SK-N-SH (cell line): ENCODE data around the gene NDUFS2. TPM values are rescaled to one million over a fixed set of nuclear protein-coding genes. Genes with fewer than 3 reads are reported as not detected.

Experiments used
- CTCF ChIA-PET: fragments of 300-600, 350-600 bp; formaldehyde crosslinking; extraction: SDS; loops from one replicate; lab custom pipeline; 2021; lab: Yijun Ruan, JAX
- POLR2A ChIA-PET: fragments of 350-600 bp; sonication (Branson Sonifier 250); formaldehyde crosslinking; extraction: SDS; loops from one replicate; lab custom pipeline; 2020; ENCODE audit warnings: antibody characterized with exemption, inconsistent platforms; lab: Yijun Ruan, JAX
- DNase-seq: peaks from one replicate; pipeline ENCODE4 v3.0.0; 2012
- H2AFZ ChIP-seq: fragments of 200-600 bp; sonication (generic); 2 replicates; pipeline ENCODE4 v1.8.1; 2016; ENCODE audit warnings: antibody characterized with exemption, mild to moderate bottlenecking, low read depth
- H3F3A ChIP-seq: fragments of 200-600 bp; sonication (generic); replicated peaks from 2 replicates; pipeline ENCODE3; 2016; ENCODE audit warnings: antibody characterized with exemption, mild to moderate bottlenecking; ENCODE audit not compliant: insufficient read depth
- H3K27ac ChIP-seq, 2 experiments: fragments of 200-500 bp in 1 of 2; fragments of 200-600 bp in 1 of 2; sonication (Bioruptor generic) in 1 of 2; sonication (generic), shearing (Covaris generic) in 1 of 2; 2 replicates each; pipeline versions ENCODE4 v1.5.1 to v1.6.1; 2014 to 2016; ENCODE audit warnings: low read depth in 2 of 2, inconsistent platforms in 1 of 2, low read length in 1 of 2, mild to moderate bottlenecking in 1 of 2, mixed read lengths in 1 of 2
- H3K27me3 ChIP-seq: fragments of 200-600 bp; sonication (generic), shearing (Covaris generic); 2 replicates; pipeline ENCODE4 v1.6.1; 2016; ENCODE audit warnings: mixed run types; ENCODE audit not compliant: insufficient read depth
- H3K36me3 ChIP-seq, 2 experiments: fragments of 200-500 bp in 1 of 2; fragments of 200-600 bp in 1 of 2; sonication (Bioruptor generic) in 1 of 2; sonication (generic) in 1 of 2; replicated peaks in 1 of 2; 2 replicates each; pipeline versions ENCODE3 to v1.5.1; 2014 to 2016; ENCODE audit warnings: low read length in 1 of 2, mild to moderate bottlenecking in 1 of 2; ENCODE audit not compliant: insufficient read depth in 2 of 2, control insufficient read depth in 1 of 2
- H3K4me1 ChIP-seq, 2 experiments: fragments of 200-500 bp in 1 of 2; fragments of 200-600 bp in 1 of 2; sonication (Bioruptor generic) in 1 of 2; sonication (generic), shearing (Covaris generic) in 1 of 2; 2 replicates each; pipeline versions ENCODE4 v1.5.1 to v1.6.1; 2014 to 2016; ENCODE audit warnings: low read depth in 1 of 2, low read length in 1 of 2, mixed run types in 1 of 2; ENCODE audit not compliant: insufficient read depth in 2 of 2, control insufficient read depth in 1 of 2
- H3K4me2 ChIP-seq: fragments of 200-600 bp; sonication (generic), shearing (Covaris generic); 2 replicates; pipeline ENCODE4 v1.6.1; 2017; ENCODE audit warnings: mixed run types
- H3K4me3 ChIP-seq, 2 experiments: fragments of 200-500 bp in 1 of 2; fragments of 200-600 bp in 1 of 2; sonication (Bioruptor generic) in 1 of 2; sonication (generic), shearing (Covaris generic) in 1 of 2; 2 replicates each; pipeline versions ENCODE4 v1.5.1 to v1.8.1; 2014 to 2016; ENCODE audit warnings: low read depth in 2 of 2, inconsistent platforms in 1 of 2, low read length in 1 of 2, mild to moderate bottlenecking in 1 of 2, mixed read lengths in 1 of 2, moderate library complexity in 1 of 2
- H3K79me2 ChIP-seq: fragments of 200-600 bp; sonication (generic); 2 replicates; pipeline ENCODE4 v1.8.1; 2017; ENCODE audit warnings: mild to moderate bottlenecking; ENCODE audit not compliant: insufficient read depth
- H3K9ac ChIP-seq: fragments of 200-600 bp; sonication (generic); 2 replicates; pipeline ENCODE4 v1.6.1; 2017; ENCODE audit warnings: mixed run types
- H3K9me2 ChIP-seq: fragments of 200-600 bp; sonication (generic); 2 replicates; pipeline ENCODE4 v1.6.1; 2017; ENCODE audit warnings: mixed run types
- H3K9me3 ChIP-seq: fragments of 200-600 bp; sonication (generic); 2 replicates; pipeline ENCODE4 v1.6.1; 2017; ENCODE audit warnings: mixed run types, mild to moderate bottlenecking, moderate library complexity
- H4K20me1 ChIP-seq: fragments of 200-600 bp; sonication (generic); 2 replicates; pipeline ENCODE4 v1.6.1; 2017; ENCODE audit warnings: mild to moderate bottlenecking, mixed run types; ENCODE audit not compliant: insufficient read depth
- ELF1 ChIP-seq: IDR thresholded peaks from 2 replicates; pipeline ENCODE4 v1.4.0; 2012
- EP300 ChIP-seq, 2 experiments: IDR thresholded peaks; 2 replicates each; pipeline versions ENCODE4 v1.4.0 to v1.6.1; 2012; ENCODE audit warnings: borderline replicate concordance in 1 of 2, low read depth in 1 of 2, low read length in 1 of 2
- EZH2phosphoT487 ChIP-seq: fragments of 200-600 bp; sonication (generic); IDR thresholded peaks from 2 replicates; pipeline ENCODE4 v1.6.1; 2017; ENCODE audit warnings: low read depth, mixed run types, mild to moderate bottlenecking, antibody characterized with exemption, moderate library complexity, borderline replicate concordance
- FOSL2 ChIP-seq: IDR thresholded peaks from 2 replicates; pipeline ENCODE4 v1.4.0; 2012; ENCODE audit warnings: low read depth, mild to moderate bottlenecking, moderate library complexity, borderline replicate concordance
- FOXM1 ChIP-seq: IDR thresholded peaks from 2 replicates; pipeline ENCODE4 v1.4.0; 2012; ENCODE audit warnings: low read depth, mild to moderate bottlenecking
- GATA2 ChIP-seq: sonication (generic); formaldehyde crosslinking; IDR thresholded peaks from 2 replicates; pipeline ENCODE4 v1.5.0; 2020; ENCODE audit warnings: mild to moderate bottlenecking, missing genetic modification reagents
- MEF2A ChIP-seq: IDR thresholded peaks from 2 replicates; pipeline ENCODE4 v1.4.0; 2012; ENCODE audit warnings: low read depth, borderline replicate concordance
- MXI1 ChIP-seq: IDR thresholded peaks from 2 replicates; pipeline ENCODE4 v1.6.1; 2012; ENCODE audit warnings: mild to moderate bottlenecking, low read depth, low read length, improper control_type of control experiment
- NFIC ChIP-seq: IDR thresholded peaks from 2 replicates; pipeline ENCODE4 v1.4.0; 2012; ENCODE audit warnings: borderline replicate concordance
- RFX5 ChIP-seq: IDR thresholded peaks from 2 replicates; pipeline ENCODE4 v1.6.1; 2012; ENCODE audit warnings: mild to moderate bottlenecking, improper control_type of control experiment, low read length
- RXRA ChIP-seq: IDR thresholded peaks from 2 replicates; pipeline ENCODE4 v1.4.0; 2012; ENCODE audit warnings: low read depth, mild to moderate bottlenecking, borderline replicate concordance
- SIN3A ChIP-seq: IDR thresholded peaks from 2 replicates; pipeline ENCODE4 v1.6.1; 2012; ENCODE audit warnings: low read depth, mild to moderate bottlenecking, low read length, moderate library complexity, borderline replicate concordance
- TAF1 ChIP-seq: IDR thresholded peaks from 2 replicates; pipeline ENCODE4 v1.6.1; 2012; ENCODE audit warnings: low read depth, mild to moderate bottlenecking, low read length, moderate library complexity, borderline replicate concordance
- YY1 ChIP-seq: IDR thresholded peaks from 2 replicates; pipeline ENCODE4 v1.4.0; 2012; ENCODE audit warnings: low read depth, mild to moderate bottlenecking
- WGBS: methylation state at CpG from one replicate; pipeline ENCODE4 v1.1.6; 2017; ENCODE audit warnings: low lambda C conversion rate; 5-methylcytosine and 5-hydroxymethylcytosine counted together
- polyA plus RNA-seq, 3 experiments: library from polyadenylated mRNA; depleted of rRNA; stranded (reverse); fragments of >200 nt; gene quantifications; 2 replicates each; pipeline ENCODE4 v1.2.3, GENCODE V29; 2012
- TF ChIP-seq, protein P1 (sequence below): IDR thresholded peaks from 2 replicates; pipeline ENCODE4; 2012
- TF ChIP-seq, protein P2 (sequence below): IDR thresholded peaks from 2 replicates; pipeline ENCODE4 v1.4.0; 2012; ENCODE audit warnings: low read depth, borderline replicate concordance
- TF ChIP-seq, protein P3 (sequence below): fragments of 200-600 bp; sonication (generic); IDR thresholded peaks from 2 replicates; pipeline ENCODE4 v1.6.1; 2017; ENCODE audit warnings: antibody characterized with exemption, mild to moderate bottlenecking, moderate library complexity
- TF ChIP-seq, protein P4 (sequence below): IDR thresholded peaks from 2 replicates; pipeline ENCODE4 v1.6.1; 2012; ENCODE audit warnings: mild to moderate bottlenecking, low read depth, low read length, moderate library complexity
- TF ChIP-seq, protein P5 (sequence below): IDR thresholded peaks from 2 replicates; pipeline ENCODE4 v1.4.0; 2012; ENCODE audit warnings: low read depth
- TF ChIP-seq, protein P6 (sequence below): fragments of 150-350 bp; IDR thresholded peaks from 2 replicates; pipeline ENCODE4 v1.6.1; 2017; ENCODE audit warnings: antibody characterized with exemption, low read length, low read depth, borderline replicate concordance

NDUFS2 gene
- polyA plus RNA-seq, 1 of the 3 experiments (the other 2 are of a cell fraction): 203 TPM

DNA sequence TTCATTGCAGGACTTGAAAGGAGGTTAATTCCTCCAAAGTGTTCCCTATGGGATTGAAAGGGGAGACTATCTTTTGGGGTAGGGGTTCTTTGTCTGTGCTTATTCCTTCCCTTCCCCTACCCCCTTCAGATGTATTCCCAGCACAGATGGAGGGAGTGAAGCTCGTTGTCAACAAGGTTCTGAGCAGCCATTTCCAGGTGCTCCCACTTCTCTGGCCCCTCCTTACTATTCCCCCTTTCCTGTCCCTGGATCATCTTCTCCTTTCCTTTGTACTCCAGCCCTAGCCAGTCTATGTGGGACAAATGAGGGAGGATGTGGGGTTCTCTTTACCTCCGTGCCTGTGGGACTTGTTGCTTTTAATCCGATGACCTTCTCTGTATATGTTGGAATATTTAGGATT, 24.6 kb downstream of the NDUFS2 start:
- peaks cover 8 to 21% of the 10 kb centered on the region in 2 experiments; a peak in 3 of 4 replicates for H3K4me1 ChIP-seq
- H3K4me2 ChIP-seq: peak overlapping the region; percentile 79
- H3F3A ChIP-seq: peaks cover 14% of the 10 kb centered on the region
- H4K20me1 ChIP-seq: no peaks in the 10 kb centered on the region
- TF ChIP-seq MEF2A: no peak
- no peak for TF ChIP-seq NFIC
- TF ChIP-seq FOSL2: no peak
- TF ChIP-seq RFX5: no peak
- no peak for TF ChIP-seq TAF1
- TF ChIP-seq YY1: no peak
- no peak for TF ChIP-seq FOXM1
- no peak for TF ChIP-seq EP300 (IDR thresholded peaks at IDR 0.05; ENCODE audit: borderline replicate concordance in 1 of 2, low read depth in 1 of 2, low read length in 1 of 2)
- TF ChIP-seq EZH2phosphoT487: no peak
- TF ChIP-seq, protein P1, sequence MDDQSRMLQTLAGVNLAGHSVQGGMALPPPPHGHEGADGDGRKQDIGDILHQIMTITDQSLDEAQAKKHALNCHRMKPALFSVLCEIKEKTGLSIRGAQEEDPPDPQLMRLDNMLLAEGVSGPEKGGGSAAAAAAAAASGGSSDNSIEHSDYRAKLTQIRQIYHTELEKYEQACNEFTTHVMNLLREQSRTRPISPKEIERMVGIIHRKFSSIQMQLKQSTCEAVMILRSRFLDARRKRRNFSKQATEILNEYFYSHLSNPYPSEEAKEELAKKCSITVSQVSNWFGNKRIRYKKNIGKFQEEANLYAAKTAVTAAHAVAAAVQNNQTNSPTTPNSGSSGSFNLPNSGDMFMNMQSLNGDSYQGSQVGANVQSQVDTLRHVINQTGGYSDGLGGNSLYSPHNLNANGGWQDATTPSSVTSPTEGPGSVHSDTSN: no peak
- TF ChIP-seq, protein P2, sequence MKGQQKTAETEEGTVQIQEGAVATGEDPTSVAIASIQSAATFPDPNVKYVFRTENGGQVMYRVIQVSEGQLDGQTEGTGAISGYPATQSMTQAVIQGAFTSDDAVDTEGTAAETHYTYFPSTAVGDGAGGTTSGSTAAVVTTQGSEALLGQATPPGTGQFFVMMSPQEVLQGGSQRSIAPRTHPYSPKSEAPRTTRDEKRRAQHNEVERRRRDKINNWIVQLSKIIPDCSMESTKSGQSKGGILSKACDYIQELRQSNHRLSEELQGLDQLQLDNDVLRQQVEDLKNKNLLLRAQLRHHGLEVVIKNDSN: no peak
- no peak for TF ChIP-seq ELF1
- TF ChIP-seq, protein P3, sequence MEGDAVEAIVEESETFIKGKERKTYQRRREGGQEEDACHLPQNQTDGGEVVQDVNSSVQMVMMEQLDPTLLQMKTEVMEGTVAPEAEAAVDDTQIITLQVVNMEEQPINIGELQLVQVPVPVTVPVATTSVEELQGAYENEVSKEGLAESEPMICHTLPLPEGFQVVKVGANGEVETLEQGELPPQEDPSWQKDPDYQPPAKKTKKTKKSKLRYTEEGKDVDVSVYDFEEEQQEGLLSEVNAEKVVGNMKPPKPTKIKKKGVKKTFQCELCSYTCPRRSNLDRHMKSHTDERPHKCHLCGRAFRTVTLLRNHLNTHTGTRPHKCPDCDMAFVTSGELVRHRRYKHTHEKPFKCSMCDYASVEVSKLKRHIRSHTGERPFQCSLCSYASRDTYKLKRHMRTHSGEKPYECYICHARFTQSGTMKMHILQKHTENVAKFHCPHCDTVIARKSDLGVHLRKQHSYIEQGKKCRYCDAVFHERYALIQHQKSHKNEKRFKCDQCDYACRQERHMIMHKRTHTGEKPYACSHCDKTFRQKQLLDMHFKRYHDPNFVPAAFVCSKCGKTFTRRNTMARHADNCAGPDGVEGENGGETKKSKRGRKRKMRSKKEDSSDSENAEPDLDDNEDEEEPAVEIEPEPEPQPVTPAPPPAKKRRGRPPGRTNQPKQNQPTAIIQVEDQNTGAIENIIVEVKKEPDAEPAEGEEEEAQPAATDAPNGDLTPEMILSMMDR: no peak
- TF ChIP-seq, protein P4, sequence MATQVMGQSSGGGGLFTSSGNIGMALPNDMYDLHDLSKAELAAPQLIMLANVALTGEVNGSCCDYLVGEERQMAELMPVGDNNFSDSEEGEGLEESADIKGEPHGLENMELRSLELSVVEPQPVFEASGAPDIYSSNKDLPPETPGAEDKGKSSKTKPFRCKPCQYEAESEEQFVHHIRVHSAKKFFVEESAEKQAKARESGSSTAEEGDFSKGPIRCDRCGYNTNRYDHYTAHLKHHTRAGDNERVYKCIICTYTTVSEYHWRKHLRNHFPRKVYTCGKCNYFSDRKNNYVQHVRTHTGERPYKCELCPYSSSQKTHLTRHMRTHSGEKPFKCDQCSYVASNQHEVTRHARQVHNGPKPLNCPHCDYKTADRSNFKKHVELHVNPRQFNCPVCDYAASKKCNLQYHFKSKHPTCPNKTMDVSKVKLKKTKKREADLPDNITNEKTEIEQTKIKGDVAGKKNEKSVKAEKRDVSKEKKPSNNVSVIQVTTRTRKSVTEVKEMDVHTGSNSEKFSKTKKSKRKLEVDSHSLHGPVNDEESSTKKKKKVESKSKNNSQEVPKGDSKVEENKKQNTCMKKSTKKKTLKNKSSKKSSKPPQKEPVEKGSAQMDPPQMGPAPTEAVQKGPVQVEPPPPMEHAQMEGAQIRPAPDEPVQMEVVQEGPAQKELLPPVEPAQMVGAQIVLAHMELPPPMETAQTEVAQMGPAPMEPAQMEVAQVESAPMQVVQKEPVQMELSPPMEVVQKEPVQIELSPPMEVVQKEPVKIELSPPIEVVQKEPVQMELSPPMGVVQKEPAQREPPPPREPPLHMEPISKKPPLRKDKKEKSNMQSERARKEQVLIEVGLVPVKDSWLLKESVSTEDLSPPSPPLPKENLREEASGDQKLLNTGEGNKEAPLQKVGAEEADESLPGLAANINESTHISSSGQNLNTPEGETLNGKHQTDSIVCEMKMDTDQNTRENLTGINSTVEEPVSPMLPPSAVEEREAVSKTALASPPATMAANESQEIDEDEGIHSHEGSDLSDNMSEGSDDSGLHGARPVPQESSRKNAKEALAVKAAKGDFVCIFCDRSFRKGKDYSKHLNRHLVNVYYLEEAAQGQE: no peak
- TF ChIP-seq, protein P5, sequence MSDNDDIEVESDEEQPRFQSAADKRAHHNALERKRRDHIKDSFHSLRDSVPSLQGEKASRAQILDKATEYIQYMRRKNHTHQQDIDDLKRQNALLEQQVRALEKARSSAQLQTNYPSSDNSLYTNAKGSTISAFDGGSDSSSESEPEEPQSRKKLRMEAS: no peak
- no peak for TF ChIP-seq RXRA
- no peak for TF ChIP-seq SIN3A
- TF ChIP-seq MXI1: no peak
- TF ChIP-seq, protein P6, sequence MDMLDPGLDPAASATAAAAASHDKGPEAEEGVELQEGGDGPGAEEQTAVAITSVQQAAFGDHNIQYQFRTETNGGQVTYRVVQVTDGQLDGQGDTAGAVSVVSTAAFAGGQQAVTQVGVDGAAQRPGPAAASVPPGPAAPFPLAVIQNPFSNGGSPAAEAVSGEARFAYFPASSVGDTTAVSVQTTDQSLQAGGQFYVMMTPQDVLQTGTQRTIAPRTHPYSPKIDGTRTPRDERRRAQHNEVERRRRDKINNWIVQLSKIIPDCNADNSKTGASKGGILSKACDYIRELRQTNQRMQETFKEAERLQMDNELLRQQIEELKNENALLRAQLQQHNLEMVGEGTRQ: no peak
- TF ChIP-seq GATA2: no peak
- H3K9me2 ChIP-seq: no peaks in the 10 kb centered on the region
- H3K9ac ChIP-seq: peak overlapping the region; percentile 68; the same call in 1 of the 2 replicates
- H3K4me3 ChIP-seq: peak overlapping the region; percentile 69 to 74
- H3K27ac ChIP-seq: no peak overlapping the region; a peak in 1 of 4 replicates
- ChIA-PET POLR2A (interaction anchor here (2.2 kb wide), 1 partner anchor 24 kb away, joined by 19 read pairs; the partner anchor contains the start of gene NDUFS2), CTCF (interaction anchor here (0.6 to 6.2 kb wide), 27 partner anchors 10 to 163 kb away, joined by 3 to 78 read pairs (median 7); partner anchors contain the start of genes ADAMTS4, FCER1G, MPZ and NDUFS2)
- H2AFZ ChIP-seq: peak overlapping the region; percentile 80
- H3K9me3 ChIP-seq: no peaks in the 10 kb centered on the region
- 41% methylated on average over 3 of the region's 3 CpGs for WGBS
- peaks cover 0 to 20% of the 10 kb centered on the region in 2 experiments for H3K36me3 ChIP-seq
- no peak for DNase-seq
- H3K79me2 ChIP-seq: no peaks in the 10 kb centered on the region
- H3K27me3 ChIP-seq: no peaks in the 10 kb centered on the region
